Right lobe of liver (tissue), 6 donors: ENCODE results near the gene ATOH7. TPM values are rescaled to one million over a fixed set of nuclear protein-coding genes. Genes with fewer than 3 reads are reported as not detected.

ENCODE experiments used
- ATAC-seq, 4 donors: fragments of 200-7000 bp; cut with Tn5 transposase; one replicate each; pipeline ENCODE4 v1.9.1; 2020; ENCODE audit warnings: mild to moderate bottlenecking in 4 of 4, moderate library complexity in 4 of 4
- DNase-seq, 3 donors: peaks; one replicate each; pipeline ENCODE4 v3.0.0-alpha.2; 2020
- H3K27ac ChIP-seq, 3 donors: fragments of 200-600 bp; one replicate each; pipeline ENCODE4 v1.8.0; 2022
- H3K27me3 ChIP-seq, 2 donors: fragments of 200-600 bp; one replicate each; pipeline ENCODE4 v1.8.0; 2022
- H3K36me3 ChIP-seq, 4 donors: fragments of 200-600 bp; sonication (generic) in 1 of 4; one replicate each; pipeline versions ENCODE4 v1.5.1 to v1.8.0; 2017 to 2022; ENCODE audit warnings: control low read depth in 1 of 4
- H3K4me1 ChIP-seq, 4 donors: fragments of 200-600 bp; sonication (generic) in 1 of 4; one replicate each; pipeline versions ENCODE4 v1.5.1 to v1.8.0; 2017 to 2022; ENCODE audit warnings: control low read depth in 1 of 4
- H3K4me3 ChIP-seq, 3 donors: fragments of 200-600 bp; one replicate each; pipeline ENCODE4 v1.8.0; 2022
- H3K9me3 ChIP-seq, 4 donors: fragments of 200-600 bp; sonication (generic) in 1 of 4; one replicate each; pipeline versions ENCODE4 v1.5.1 to v1.8.0; 2017 to 2022; ENCODE audit warnings: control low read depth in 1 of 4
- POLR2A ChIP-seq: fragments of 450-650 bp; IDR thresholded peaks from one replicate; pipeline ENCODE4 v1.6.1; 2017; ENCODE audit warnings: antibody characterized with exemption, mild to moderate bottlenecking
- WGBS: methylation state at CpG from one replicate; pipeline ENCODE4 v1.1.6; 2018; ENCODE audit warnings: low coverage, low lambda C conversion rate; ENCODE audit not compliant: insufficient coverage; ENCODE audit errors: missing lambda C conversion rate; 5-methylcytosine and 5-hydroxymethylcytosine counted together
- intact Hi-C, 2 donors: fragments of 100-400 bp; cut with DNase I; formaldehyde crosslinking; loops; one replicate each; pipeline versions ENCODE4 v1.11.2 to v1.14.1; 2022
- total RNA-seq, 6 experiments: library from RNA; depleted of rRNA in 2 of 6; stranded (reverse); fragments of >200 nt in 2 of 6; fragmentation: NEBNext Ultra II Directional in 3 of 6; extraction: Animal tissue kit (Norgen Biotek cat#: 25700) in 3 of 6; gene quantifications; one replicate each; pipeline versions ENCODE4 v1.1.0 to v1.2.4, GENCODE V29; 2016 to 2023
- TF ChIP-seq, protein P1 (sequence below), 4 donors: fragments of 200-600 bp in 3 of 4; fragments of 450-650 bp in 1 of 4; IDR thresholded peaks; one replicate each; pipeline versions ENCODE4 v1.5.1 to v1.8.0; 2016 to 2022; ENCODE audit warnings: antibody characterized with exemption in 4 of 4, mild to moderate bottlenecking in 2 of 4
- donor health status: DM: no; HTN: yes; CAD: no.
- donor health status: DM: no; HTN: no; CAD: no.
- donor health status: DM: no; HTN: no; CAD: no.
- donor health status: DM: no; HTN: yes; CAD: no.
- donor health status: DM: no; HTN: yes; CAD: no.

The ATOH7 gene
- total RNA-seq, 6 experiments from 2014 or later: 0.25 to 1.1 (median 0.46) TPM; not detected in 2

DNA sequence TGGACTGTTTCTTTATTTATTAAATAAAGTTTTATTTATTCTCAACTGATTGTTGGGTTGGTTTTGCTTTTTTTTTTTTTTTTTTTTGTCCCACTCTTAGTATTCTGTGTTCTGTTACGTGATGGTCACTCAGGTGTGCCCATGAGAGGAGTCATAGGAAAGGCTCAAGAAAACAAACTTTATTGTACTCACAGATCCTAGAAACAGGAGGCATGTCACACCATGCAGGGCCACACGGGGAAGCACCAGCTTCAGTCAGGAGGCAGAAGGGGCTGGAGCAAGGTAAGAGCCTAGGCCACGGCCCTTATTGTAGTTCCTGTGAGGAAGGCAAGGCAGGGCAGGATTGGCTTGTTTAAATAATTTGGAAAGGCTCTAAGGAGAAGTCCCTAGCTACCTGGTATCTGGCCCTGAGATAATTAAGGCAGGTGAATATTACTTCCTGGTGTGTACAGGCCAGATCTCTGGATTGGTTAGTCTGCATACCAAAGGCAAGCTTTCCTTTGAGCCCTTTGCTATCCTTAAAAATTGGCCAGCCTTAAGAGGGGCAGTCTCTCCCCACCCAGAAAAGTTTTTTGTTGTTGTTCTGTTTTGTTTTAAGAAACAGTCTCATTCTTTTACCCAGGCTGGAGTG, 8.3 kb downstream of the ATOH7 start:
- H3K36me3 ChIP-seq: no peaks in the 10 kb centered on the region
- no peak for DNase-seq
- intact Hi-C loops: no loop called here
- 63% methylated on average over 3 of the region's 3 CpGs for WGBS
- no peak overlapping the region for H3K27ac ChIP-seq
- no peaks in the 10 kb centered on the region for H3K27me3 ChIP-seq
- H3K9me3 ChIP-seq: no peaks in the 10 kb centered on the region
- TF ChIP-seq POLR2A: no peak
- TF ChIP-seq, protein P1, sequence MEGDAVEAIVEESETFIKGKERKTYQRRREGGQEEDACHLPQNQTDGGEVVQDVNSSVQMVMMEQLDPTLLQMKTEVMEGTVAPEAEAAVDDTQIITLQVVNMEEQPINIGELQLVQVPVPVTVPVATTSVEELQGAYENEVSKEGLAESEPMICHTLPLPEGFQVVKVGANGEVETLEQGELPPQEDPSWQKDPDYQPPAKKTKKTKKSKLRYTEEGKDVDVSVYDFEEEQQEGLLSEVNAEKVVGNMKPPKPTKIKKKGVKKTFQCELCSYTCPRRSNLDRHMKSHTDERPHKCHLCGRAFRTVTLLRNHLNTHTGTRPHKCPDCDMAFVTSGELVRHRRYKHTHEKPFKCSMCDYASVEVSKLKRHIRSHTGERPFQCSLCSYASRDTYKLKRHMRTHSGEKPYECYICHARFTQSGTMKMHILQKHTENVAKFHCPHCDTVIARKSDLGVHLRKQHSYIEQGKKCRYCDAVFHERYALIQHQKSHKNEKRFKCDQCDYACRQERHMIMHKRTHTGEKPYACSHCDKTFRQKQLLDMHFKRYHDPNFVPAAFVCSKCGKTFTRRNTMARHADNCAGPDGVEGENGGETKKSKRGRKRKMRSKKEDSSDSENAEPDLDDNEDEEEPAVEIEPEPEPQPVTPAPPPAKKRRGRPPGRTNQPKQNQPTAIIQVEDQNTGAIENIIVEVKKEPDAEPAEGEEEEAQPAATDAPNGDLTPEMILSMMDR (IDR thresholded peaks at IDR 0.05): no peak
- H3K4me3 ChIP-seq: no peak overlapping the region
- ATAC-seq: no peak
- no peaks in the 10 kb centered on the region for H3K4me1 ChIP-seq

DNA sequence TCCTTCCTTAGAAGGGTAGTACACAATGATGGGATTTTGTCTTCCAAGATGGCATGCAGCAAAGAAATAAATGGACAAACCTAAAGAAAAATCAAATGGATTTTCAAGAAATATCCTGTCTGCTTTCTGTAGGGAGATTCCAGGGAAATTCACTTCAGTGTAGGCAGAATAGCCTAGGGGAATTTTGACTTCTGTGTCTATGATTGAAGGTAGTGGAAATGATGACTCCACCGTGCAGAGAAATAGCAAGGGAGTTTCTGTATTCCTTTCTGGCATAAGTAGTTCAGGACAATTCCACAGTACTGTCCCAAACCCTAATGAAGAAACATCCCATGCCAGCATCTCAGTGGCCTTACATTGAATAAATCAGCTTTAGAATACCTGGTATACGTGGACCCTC, 9.5 kb downstream of the ATOH7 start:
- Histone ChIP-seq H3K27ac (no peak overlapping the region), H3K27me3 (no peaks in the 10 kb centered on the region), H3K4me3 (no peak overlapping the region), H3K9me3 (no peaks in the 10 kb centered on the region), H3K4me1 (no peaks in the 10 kb centered on the region), H3K36me3 (no peaks in the 10 kb centered on the region)
- TF ChIP-seq, protein P1 (IDR thresholded peaks at IDR 0.05): no peak
- no peak for TF ChIP-seq POLR2A
- no peak for DNase-seq
- intact Hi-C loops: no loop called here
- WGBS: 72% methylated on average over 2 of the region's 2 CpGs
- ATAC-seq: no peak

DNA sequence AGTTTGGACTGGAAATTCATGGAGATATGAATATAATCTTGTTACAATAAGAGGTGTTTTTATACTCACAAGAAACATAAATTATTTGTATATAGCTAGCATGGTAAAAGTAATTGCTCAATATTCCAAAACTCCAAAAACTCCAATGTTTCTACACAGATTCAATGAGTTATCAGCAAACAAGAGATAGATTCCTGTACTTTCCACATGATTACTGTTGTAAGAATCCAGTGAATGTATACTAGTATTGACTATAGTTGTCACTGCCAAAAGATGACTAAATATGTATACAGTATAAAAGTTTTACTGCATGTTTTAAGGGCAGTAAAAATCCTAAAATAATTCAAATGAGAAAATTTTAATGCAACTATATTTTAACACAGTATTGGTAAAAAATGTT, 10.7 kb downstream of the ATOH7 start:
- Histone ChIP-seq H3K27ac (no peak overlapping the region), H3K4me1 (no peaks in the 10 kb centered on the region), H3K36me3 (no peaks in the 10 kb centered on the region), H3K4me3 (no peak overlapping the region), H3K9me3 (no peaks in the 10 kb centered on the region), H3K27me3 (no peaks in the 10 kb centered on the region)
- no peak for DNase-seq
- TF ChIP-seq POLR2A: no peak
- TF ChIP-seq, protein P1 (IDR thresholded peaks at IDR 0.05): no peak
- no peak for ATAC-seq
- intact Hi-C loops: no loop called here

DNA sequence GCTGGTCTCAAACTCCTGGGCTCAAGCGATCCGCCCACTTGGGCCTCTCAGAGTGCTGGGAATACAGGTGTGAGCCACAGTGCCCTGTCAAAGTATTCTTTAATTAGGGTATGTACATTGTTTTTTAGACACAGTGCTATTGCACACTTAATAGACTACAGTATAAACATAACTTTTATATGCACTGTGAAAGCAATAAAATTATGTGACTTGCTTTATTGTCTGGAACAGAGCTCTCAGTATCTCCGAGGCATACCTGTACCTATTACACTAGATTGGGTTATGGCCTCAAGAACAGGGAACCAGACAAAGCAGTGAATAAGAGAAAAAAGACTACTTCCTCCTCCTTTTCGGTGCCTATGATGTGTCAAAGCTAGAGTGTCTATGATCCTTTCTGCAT, 13.1 kb downstream of the ATOH7 start:
- ATAC-seq (no peak), DNase-seq (no peak)
- intact Hi-C loops: no loop called here
- no peaks in the 10 kb centered on the region for H3K27me3 ChIP-seq
- H3K36me3 ChIP-seq: no peaks in the 10 kb centered on the region
- TF ChIP-seq POLR2A: no peak
- TF ChIP-seq, protein P1 (IDR thresholded peaks at IDR 0.05): no peak
- H3K4me1 ChIP-seq: no peaks in the 10 kb centered on the region
- no peaks in the 10 kb centered on the region for H3K9me3 ChIP-seq
- 78% methylated on average over 4 of the region's 4 CpGs for WGBS
- H3K4me3 ChIP-seq: no peak overlapping the region
- no peak overlapping the region for H3K27ac ChIP-seq
